ENCODE data around the gene MAP6. TPM values are rescaled to one million over a fixed set of nuclear protein-coding genes. Genes with fewer than 3 reads are reported as not detected.

Gene MAP6
- total and polyA plus RNA-seq, 2 of the 13 experiments (the other 11 are each of a cell fraction or from before 2014, with no cell fraction given) = 0.04 TPM; not detected in 1

- TF ChIP-seq ZNF646 (CRISPR knock-in tag; IDR thresholded peaks at IDR 0.05) (no peak), NFIC (IDR thresholded peaks at IDR 0.05; ENCODE audit: low read length) (no peak), ZFP62 (CRISPR knock-in tag; IDR thresholded peaks at IDR 0.05) (no peak), BRD4 (CRISPR knock-in tag; IDR thresholded peaks at IDR 0.05) (no peak), FOSL1 (CRISPR knock-in tag; IDR thresholded peaks at IDR 0.05; ENCODE audit: borderline replicate concordance) (no peak), GPN1 (CRISPR knock-in tag; IDR thresholded peaks at IDR 0.05; ENCODE audit: borderline replicate concordance) (no peak), ZBTB44 (CRISPR knock-in tag; IDR thresholded peaks at IDR 0.05) (no peak), POLR2A (IDR thresholded peaks at IDR 0.05; ENCODE audit: insufficient read depth in 1 of 2, low read depth in 2 of 2, low read length in 2 of 2) (no peak), HMGXB3 (CRISPR knock-in tag; IDR thresholded peaks at IDR 0.05; ENCODE audit: borderline replicate concordance) (no peak), PATZ1 (CRISPR knock-in tag; IDR thresholded peaks at IDR 0.05) (peak; percentile 23; the same call in 1 of the 2 replicates), YY1 (IDR thresholded peaks at IDR 0.05; ENCODE audit: insufficient read depth, insufficient replicate concordance, low read depth, low read length) (peak; percentile 26), ARNT (IDR thresholded peaks at IDR 0.05) (no peak), CTCF (CRISPR knock-in tag; IDR thresholded peaks at IDR 0.05) (peak; percentile 78), NCOR1 (IDR thresholded peaks at IDR 0.05; ENCODE audit: borderline replicate concordance, low read length) (no peak)
Observed at GRCh38 chr11:75597636-75598035, 71.2 kb downstream of the MAP6 start (continued).
